ENCODE results near the gene COPA. TPM values are rescaled to one million over a fixed set of nuclear protein-coding genes. Genes with fewer than 3 reads are reported as not detected.

COPA gene
- total RNA-seq, 6 donors from 2014 or later = 99.4 to 165 (median 141) TPM

DNA sequence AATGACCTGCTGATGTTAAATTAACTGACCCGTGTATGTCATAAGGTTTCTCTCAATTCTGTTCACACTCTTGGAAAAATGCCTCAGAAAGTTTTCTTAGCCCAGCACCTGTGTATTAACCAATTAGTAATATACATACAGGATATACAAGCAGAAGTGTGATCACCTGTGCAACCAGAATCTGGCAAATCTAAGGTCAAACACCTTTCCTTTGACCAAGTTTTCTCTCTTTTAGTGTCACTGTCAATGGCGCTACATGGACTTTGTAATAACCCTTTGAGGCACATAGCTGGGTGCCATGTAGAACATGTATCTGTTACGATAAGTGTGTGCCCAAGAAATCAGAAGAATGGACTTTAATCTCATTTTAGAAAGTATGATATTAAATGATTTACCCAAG lies 1.2 kb upstream of the COPA start:
- ATAC-seq (ENCODE audit: low FRiP score in 2 of 2) (no peak), DNase-seq (no peak)
- 73 to 83% methylated on average over 3 of the region's 3 CpGs for WGBS, 2 donors
- H3K9me3 ChIP-seq = no peaks in the 10 kb centered on the region
- H3K27me3 ChIP-seq = no peaks in the 10 kb centered on the region
- H3K4me1 ChIP-seq = peaks cover 25 to 49% (median 32%) of the 10 kb centered on the region in 4 donors
- H3K36me3 ChIP-seq = peaks cover 8 to 43% (median 15%) of the 10 kb centered on the region in 4 donors
- peak overlapping the region in 3 of 4 donors; percentile 75 to 93 (median 79) for H3K4me3 ChIP-seq
- peak overlapping the region in 1 of 4 donors; percentile 95 for H3K27ac ChIP-seq
- no peak for TF ChIP-seq EP300 (IDR thresholded peaks at IDR 0.05)
- TF ChIP-seq, protein P1, sequence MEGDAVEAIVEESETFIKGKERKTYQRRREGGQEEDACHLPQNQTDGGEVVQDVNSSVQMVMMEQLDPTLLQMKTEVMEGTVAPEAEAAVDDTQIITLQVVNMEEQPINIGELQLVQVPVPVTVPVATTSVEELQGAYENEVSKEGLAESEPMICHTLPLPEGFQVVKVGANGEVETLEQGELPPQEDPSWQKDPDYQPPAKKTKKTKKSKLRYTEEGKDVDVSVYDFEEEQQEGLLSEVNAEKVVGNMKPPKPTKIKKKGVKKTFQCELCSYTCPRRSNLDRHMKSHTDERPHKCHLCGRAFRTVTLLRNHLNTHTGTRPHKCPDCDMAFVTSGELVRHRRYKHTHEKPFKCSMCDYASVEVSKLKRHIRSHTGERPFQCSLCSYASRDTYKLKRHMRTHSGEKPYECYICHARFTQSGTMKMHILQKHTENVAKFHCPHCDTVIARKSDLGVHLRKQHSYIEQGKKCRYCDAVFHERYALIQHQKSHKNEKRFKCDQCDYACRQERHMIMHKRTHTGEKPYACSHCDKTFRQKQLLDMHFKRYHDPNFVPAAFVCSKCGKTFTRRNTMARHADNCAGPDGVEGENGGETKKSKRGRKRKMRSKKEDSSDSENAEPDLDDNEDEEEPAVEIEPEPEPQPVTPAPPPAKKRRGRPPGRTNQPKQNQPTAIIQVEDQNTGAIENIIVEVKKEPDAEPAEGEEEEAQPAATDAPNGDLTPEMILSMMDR (IDR thresholded peaks at IDR 0.05) = no peak
- TF ChIP-seq POLR2AphosphoS5 (IDR thresholded peaks at IDR 0.05) = no peak

- no peak for DNase-seq
Observed at GRCh38 chr1:160342526-160342925, 524 bp downstream of the COPA start.

DNA sequence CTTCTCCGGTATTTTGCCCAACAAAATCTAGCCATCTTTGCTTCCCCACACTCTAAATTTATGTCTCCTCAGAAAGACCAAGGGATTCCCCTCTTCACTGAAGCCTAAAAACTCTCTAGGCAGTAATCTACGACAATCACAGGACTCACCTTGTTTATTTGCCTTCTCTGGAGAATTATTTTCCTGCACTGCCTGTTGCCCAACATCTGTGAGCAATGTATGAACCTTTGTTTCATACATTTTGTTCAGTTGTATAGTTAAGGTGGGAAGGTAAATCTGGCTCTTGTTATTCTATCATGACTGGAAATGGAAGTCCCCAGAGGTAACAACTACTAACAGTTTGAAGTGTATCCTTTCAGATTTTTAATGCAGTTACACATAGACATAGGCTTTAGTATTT lies 2.2 kb downstream of the COPA start:
- ATAC-seq (ENCODE audit: low FRiP score in 2 of 2) = no peak
- TF ChIP-seq, protein P1 (IDR thresholded peaks at IDR 0.05) = no peak
- TF ChIP-seq EP300 (IDR thresholded peaks at IDR 0.05) = no peak
- TF ChIP-seq POLR2A (IDR thresholded peaks at IDR 0.05) = no peak
- no peak for TF ChIP-seq POLR2AphosphoS5 (IDR thresholded peaks at IDR 0.05)
- WGBS, 2 donors = 56 to 85% methylated on average over 2 of the region's 2 CpGs
- no peaks in the 10 kb centered on the region for H3K9me3 ChIP-seq
- peak overlapping the region in 1 of 4 donors; percentile 9 for H3K27ac ChIP-seq
- no peaks in the 10 kb centered on the region for H3K27me3 ChIP-seq
- peaks cover 27 to 47% (median 30%) of the 10 kb centered on the region in 4 donors for H3K4me1 ChIP-seq
- no peak for DNase-seq
- H3K4me3 ChIP-seq = no peak overlapping the region
- peaks cover 22 to 52% (median 27%) of the 10 kb centered on the region in 4 donors for H3K36me3 ChIP-seq

More at GRCh38 chr1:160342526-160342925, 524 bp downstream of the COPA start:
- H3K27ac ChIP-seq = peak overlapping the region; percentile 93 to 95 (median 93)
- ATAC-seq (ENCODE audit: low FRiP score in 2 of 2) = peak in 1 of 2 donors; percentile 11
- H3K4me1 ChIP-seq = peaks cover 27 to 57% (median 34%) of the 10 kb centered on the region in 4 donors
- WGBS, 2 donors = 0 to 1% methylated on average over 7 of the region's 7 CpGs
- H3K4me3 ChIP-seq = peak overlapping the region; percentile 60 to 93 (median 77)
- H3K36me3 ChIP-seq = peaks cover 14 to 43% (median 19%) of the 10 kb centered on the region in 4 donors
- TF ChIP-seq, protein P1 (IDR thresholded peaks at IDR 0.05) = no peak
- TF ChIP-seq EP300 (IDR thresholded peaks at IDR 0.05) (no peak), POLR2AphosphoS5 (IDR thresholded peaks at IDR 0.05) (no peak), POLR2A (IDR thresholded peaks at IDR 0.05) (no peak)
- H3K27me3 ChIP-seq = no peaks in the 10 kb centered on the region
- no peaks in the 10 kb centered on the region for H3K9me3 ChIP-seq

GRCh38 chr1:160340146-160340545 lies 2.9 kb downstream of the COPA start:
- ATAC-seq (ENCODE audit: low FRiP score in 2 of 2) (no peak), DNase-seq (no peak)
- Histone ChIP-seq H3K27ac (peak overlapping the region in 1 of 4 donors; percentile 9), H3K4me1 (peaks cover 27 to 46% (median 29%) of the 10 kb centered on the region in 4 donors), H3K4me3 (no peak overlapping the region), H3K9me3 (no peaks in the 10 kb centered on the region), H3K36me3 (peaks cover 23 to 55% (median 30%) of the 10 kb centered on the region in 4 donors), H3K27me3 (no peaks in the 10 kb centered on the region)
- TF ChIP-seq POLR2AphosphoS5 (IDR thresholded peaks at IDR 0.05) (no peak), POLR2A (IDR thresholded peaks at IDR 0.05) (no peak), EP300 (IDR thresholded peaks at IDR 0.05) (no peak)
- TF ChIP-seq, protein P1 (IDR thresholded peaks at IDR 0.05) = no peak
- 85 to 87% methylated on average over 3 of the region's 3 CpGs for WGBS, 2 donors

GRCh38 chr1:160338580-160338979 lies 4.5 kb downstream of the COPA start:
- WGBS, 2 donors = 66 to 74% methylated on average over 4 of the region's 4 CpGs
- no peaks in the 10 kb centered on the region for H3K9me3 ChIP-seq
- DNase-seq (no peak), ATAC-seq (ENCODE audit: low FRiP score in 2 of 2) (peak in 1 of 2 donors; percentile 32)
- TF ChIP-seq, protein P1 (IDR thresholded peaks at IDR 0.05) = no peak
- no peak for TF ChIP-seq POLR2AphosphoS5 (IDR thresholded peaks at IDR 0.05)
- TF ChIP-seq POLR2A (IDR thresholded peaks at IDR 0.05) = no peak
- TF ChIP-seq EP300 (IDR thresholded peaks at IDR 0.05) = no peak
- H3K4me3 ChIP-seq = no peak overlapping the region
- H3K4me1 ChIP-seq = peaks cover 18 to 31% (median 21%) of the 10 kb centered on the region in 4 donors
- no peaks in the 10 kb centered on the region for H3K27me3 ChIP-seq
- peaks cover 30 to 65% (median 42%) of the 10 kb centered on the region in 4 donors for H3K36me3 ChIP-seq
- no peak overlapping the region for H3K27ac ChIP-seq

Data from upper lobe of left lung (tissue), 6 donors.